G401 (cell line): ENCODE results near the gene PTPRG. TPM values are rescaled to one million over a fixed set of nuclear protein-coding genes. Genes with fewer than 3 reads are reported as not detected.
A peak's percentile ranks its signal among the peaks of the same experiment; 100 is the strongest.

ENCODE experiments used
- DNase-seq: peaks from one replicate; pipeline ENCODE4 v3.0.0-alpha.2; 2015; ENCODE audit warnings: low spot score
- in situ Hi-C: cut with HindIII; loops from 2 replicates; pipeline ENCODE4 v1.10.0; 2016; ENCODE audit warnings: low sequenced_read_pairs, mixed read lengths
- total RNA-seq: library from RNA; depleted of rRNA; stranded (reverse); fragments of >200 nt; shearing (Covaris generic); gene quantifications from 2 replicates; pipeline ENCODE4 v1.2.3, GENCODE V29; 2014

Gene PTPRG
- total RNA-seq, 1 experiment from 2014 or later = 1.4 TPM

DNA sequence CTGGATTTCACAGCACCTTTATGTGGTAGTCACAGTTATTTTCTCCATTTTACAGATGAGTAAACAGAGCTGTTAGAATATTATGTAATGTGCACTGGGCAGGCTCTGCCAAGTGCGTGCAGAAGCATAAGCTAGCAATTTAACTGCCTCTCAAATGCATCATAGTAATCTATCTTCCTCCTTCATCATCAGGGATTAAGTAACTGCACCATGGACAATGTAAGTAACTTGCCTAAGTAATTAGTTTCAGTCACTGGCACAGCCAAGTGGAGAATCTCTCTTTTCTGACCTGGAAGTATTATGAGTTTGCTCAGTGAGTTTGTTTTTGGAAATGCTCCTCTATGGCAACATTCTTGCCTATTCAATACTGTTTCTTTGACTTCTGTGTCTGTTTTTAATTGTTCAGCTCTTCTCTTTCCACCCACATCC, 260.5 kb downstream of the PTPRG start:
- in situ Hi-C loops = no loop called here
- DNase-seq = peak; percentile 45

DNA sequence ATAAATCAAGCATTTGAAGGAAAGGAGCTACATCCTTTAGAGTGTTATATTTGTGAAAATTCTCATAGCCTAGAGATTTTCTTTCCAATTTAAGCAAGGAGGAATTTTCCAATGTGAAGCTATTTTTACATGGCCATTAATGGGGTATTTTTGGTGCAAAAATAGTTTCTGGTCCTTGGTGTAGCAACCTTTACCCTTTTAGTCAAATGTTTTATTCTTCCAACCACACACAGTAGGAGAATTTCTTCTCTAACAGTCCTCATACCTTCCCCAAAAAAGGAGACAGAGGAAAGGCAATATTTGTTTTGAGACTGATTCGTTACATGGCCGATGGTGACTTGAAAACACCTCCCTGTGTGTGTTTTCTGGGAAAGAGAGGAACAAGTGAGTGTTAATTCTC, 261.2 kb downstream of the PTPRG start:
- in situ Hi-C loops = no loop called here
- no peak for DNase-seq

DNA sequence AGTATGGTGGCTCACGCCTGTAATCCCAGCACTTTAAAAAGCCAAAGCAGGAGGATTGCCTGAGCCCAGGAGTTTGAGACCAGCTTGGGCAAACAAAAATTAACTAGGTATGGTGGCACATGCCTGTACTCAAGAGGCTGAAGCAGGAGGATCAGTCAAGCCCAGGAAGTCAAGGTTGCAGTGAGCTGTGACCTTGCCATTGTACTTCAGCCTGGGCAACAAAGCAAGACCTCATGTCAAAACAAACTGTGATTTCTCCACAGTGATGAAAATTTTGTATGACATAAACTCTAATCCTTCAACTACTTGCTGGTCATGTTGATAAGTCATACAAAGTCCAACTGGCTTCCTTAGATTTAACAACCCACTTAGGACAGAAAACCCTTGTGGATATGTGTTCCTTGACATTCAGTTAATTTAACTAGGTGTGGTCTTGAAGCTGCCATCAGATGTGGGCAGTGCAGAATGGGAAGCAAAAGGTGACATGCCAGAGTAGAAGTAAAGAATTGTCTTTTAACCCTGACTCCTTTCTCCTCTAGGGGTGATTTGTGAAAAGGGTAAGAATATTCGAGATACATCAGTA, 263.3 kb downstream of the PTPRG start:
- in situ Hi-C loops = no loop called here
- no peak for DNase-seq

DNA sequence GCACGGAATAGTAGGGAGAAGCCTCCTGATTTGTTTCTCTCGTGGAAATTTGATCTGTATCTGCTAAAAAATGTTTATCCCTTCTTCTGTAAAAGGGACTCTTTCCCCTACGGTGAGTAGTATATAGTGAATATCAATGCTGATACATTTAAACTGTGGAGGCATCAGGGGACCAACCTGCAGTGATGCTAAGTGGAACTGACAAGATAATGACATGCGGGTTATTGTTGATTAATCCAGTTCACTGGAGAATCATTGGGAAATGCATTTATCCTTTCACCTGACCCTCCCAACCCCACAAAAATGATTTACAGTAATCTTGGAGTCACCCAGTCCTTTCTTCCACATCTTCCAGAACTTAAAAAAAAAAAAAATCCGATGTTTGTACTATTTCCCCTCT, 264.8 kb downstream of the PTPRG start:
- no peak for DNase-seq
- in situ Hi-C loops = no loop called here

DNA sequence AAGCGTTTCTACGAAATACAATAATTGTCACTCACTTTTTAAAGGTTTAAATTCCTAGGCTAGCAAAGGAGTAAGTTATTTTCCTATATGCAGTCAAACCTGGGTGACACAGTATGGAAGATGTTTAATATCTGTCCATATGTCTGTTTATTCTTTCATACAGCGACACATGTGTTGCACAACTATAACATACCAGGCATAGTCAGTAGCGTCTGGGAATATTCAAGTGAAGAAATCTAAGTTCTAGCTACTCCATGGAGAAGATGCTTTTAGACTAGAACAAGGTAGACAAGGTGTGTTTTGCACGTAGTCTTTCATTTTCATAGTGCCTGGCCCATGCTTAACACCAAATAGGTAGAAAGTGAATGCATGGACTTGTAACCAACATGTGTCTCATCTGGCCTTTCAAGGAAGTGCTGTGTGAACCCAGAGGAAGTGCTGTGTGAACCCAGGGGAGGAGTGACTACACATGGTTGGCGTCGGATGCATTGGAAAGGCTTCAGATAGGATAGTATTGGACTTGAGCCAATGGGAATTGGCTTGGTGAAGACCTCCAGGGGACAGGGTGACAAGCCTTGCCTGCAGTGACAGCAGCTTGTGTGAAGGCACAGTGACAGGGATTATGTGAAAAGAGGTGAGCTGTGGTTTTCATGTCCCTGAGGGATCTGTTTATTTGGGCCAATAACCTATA, 267.0 kb downstream of the PTPRG start:
- peak; percentile 64 for DNase-seq
- in situ Hi-C loops = no loop called here

DNA sequence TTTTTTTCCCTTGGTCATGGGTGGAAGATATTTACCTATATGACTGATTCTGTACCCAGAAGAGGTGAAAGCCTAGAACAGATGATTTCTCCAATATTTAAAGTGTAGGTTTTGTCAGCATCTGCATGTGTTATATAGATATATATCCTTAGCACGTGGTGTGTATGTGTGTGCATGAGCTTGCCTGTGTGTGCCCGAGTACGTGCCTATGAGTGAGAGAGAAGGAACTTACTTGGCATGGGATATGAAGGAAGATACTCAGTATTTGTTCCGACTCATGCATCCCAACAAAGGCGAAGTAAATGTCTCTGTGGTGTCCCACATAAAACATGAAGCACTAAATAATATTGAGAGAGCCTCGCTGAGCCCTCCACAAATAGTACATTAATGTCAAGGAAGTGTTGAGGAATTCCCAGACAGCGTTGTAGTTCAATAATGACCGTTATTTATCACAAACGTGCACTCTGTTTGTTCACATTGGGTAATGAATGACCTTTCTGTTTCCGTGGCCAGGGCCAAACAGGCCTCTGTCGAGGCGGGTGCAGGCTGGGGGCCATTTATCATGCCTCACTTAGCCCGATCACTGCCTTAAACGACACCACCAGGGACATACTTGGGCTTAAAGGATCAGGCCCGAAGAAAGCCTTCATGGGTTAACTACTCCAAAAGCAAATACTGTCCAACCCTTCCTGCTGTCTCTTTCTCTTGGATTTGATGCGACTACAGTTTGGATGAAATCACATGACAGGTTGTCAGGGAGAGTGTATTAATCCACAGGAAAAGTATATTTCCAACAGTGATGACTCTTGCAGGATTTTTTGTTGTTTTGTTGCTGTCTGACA, 267.7 kb downstream of the PTPRG start:
- in situ Hi-C loops = no loop called here
- peak; percentile 66 for DNase-seq

DNA sequence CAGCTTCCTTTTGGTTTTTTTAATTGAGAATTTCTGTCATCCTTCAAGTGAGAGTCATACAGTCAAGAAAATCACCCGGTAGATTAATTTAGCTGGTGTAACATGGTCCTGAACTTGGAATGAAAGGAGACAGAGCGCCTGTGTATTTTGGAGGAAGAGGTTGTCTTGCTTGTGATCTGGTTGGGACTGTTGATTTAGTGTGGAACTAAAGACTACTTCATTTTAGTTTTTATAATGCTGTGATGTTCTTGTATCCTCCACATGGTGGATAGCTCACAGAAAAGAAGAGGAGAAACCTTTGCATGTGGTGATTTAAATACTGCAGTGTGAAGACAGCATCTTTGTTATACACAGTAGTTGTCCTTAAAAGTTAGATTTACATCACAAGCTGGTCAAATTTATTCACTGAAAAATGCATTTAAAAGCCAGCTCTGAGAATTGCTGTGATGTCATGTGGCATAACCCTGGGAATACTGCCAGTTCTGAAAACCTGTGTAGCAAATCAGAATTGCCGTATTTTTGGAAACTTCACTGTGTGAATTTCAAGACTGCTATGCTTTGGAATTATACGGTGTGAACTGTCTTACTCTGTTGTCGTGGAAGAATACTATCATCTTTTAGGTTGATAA, 268.5 kb downstream of the PTPRG start:
- DNase-seq = peak; percentile 91
- in situ Hi-C loops = no loop called here

DNA sequence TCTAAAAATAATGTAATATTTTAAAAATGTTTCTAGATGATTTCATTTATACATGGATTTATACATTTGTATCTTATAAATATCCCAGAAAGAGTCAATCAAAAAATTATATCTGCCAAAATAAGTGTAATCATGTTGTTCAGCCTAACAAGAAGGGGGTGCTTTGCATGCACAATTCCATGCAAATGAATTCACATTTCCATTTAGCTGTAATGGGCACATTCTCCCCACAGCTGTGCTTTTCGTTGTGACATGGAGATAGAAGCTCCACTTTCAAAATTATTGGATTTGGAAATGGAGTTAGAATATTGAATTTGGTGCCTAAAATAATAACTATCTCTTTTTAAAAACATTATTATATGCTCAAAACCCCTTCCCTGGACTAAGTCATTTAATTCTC, 270.6 kb downstream of the PTPRG start:
- in situ Hi-C loops = no loop called here
- no peak for DNase-seq

DNA sequence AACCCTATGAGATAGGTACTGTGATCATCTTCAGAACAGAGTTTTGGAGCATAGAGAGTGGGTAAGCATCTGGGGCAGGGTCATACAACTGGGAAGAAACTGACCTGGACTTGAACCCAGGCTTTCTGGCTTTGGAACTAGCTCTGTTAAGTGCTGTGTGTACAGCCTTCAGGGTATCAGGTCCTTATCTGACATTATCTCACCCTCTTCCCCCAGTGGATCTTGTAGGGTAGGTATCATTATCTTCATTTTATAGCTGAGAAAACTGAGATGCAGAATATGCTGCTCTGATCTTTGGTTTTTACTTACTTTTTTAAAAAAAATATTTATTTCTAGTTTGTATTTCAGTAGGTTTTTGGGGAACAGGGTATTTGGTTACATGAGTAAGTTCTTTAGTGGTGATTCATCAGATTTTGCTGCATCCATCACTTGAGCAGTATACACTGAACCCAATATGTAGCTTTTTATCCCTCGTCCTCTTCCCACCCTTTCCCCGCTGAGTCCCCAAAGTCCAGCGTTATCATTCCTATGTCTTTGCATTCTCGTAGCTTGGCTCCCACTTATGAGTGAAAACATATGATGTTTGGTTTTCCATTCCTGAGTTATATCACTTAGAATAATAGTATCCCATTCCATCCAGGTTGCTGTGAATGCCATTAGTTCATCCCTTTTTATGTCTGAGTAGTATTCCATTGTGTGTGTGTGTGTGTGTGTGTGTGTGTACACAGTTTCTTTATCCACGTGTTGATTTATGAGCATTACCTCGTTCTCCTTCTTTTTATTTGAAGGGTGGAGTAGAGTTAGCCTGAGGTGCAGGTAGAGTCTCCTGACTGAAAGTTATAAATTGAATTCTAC, 271.2 kb downstream of the PTPRG start:
- in situ Hi-C loops = no loop called here
- no peak for DNase-seq

DNA sequence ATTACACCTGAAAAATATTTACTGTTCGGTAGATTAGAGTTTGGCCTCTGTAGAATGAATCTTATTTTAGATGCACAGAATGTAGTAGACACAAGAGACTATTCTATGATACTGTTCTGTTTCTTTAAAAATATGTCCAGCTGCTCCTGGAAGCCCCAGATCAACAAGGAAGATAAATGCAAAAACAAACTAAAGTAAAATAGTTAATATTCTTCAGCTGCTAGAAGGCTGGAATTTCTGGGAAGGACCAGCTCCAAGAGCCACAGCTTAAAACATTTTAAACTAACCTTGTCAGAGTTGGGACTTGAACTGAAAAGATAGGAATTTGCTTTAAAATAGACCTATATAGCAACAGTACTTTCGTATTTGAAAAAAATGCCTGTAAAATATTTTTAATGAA, 277.9 kb downstream of the PTPRG start:
- DNase-seq = no peak
- in situ Hi-C loops = no loop called here

DNA sequence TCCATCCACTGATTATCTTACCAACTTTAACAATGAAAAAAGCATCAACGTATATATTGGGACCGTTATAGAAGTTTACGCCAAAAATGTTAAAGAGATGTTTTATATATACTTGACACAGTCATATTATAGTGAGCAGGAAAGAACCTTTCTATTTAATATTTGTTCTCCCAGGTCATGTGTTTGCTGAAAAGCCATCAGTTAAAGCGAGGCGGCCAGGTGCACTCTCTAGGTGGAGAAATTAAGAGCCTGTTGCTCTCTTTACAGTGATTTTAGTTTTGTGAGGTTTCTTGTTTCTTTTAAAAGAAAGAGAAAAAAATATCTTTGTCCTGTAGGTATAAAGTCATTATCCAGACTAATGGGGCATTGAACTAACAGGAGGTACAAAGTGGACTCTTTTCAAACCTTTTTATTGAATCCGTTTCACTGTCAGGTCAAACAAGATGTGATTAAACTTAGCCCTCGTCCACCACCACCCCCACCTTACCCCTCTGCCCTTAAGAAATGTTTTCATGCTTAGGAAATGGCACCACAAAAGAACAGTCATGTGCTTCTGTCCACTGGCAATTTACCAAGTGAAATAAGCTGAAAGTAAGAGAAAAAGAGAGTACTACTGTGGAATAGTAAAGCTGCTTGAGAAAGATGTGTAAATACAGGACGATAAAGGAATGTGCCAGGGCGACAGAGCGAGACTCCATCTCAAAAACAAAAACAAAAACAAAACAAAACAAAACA, 279.9 kb downstream of the PTPRG start:
- in situ Hi-C loops = no loop called here
- DNase-seq = no peak

DNA sequence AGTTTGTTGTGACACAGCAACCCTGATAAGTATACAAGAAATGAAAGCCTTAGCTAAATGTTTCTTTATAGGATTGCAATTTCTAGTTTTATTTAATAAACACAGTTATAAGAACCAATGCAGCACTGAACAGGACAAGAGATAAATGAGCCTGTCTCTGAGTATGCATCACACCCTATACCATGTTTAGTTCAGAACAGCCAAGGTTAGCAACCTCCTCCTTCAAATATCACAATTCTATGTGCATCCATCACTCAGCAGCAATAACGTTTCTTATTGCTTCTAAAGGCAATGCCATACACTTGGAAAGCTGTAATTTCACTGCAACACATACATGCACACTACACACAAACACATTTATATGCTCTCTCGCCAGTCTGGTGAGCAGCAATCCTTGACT, 280.6 kb downstream of the PTPRG start:
- in situ Hi-C loops = no loop called here
- no peak for DNase-seq

DNA sequence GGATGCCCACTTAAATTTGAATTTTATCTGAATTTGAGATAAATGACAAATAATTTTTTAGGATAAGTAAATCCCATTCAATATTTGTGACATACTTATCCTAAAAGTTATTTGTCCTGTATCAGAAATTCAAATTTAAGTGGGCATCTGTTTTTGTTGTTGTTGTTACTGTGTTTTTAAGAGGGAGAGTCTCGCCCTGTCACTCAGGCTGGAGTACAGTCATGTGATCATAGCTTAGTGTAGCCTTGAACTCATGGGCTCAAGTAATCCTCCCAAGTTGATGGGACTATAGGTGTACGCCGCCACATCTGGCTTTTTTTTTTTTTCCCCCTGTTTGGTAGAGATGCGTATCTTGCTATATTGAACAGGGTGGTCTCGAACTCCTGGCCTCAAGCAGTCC, 283.0 kb downstream of the PTPRG start:
- in situ Hi-C loops = no loop called here
- no peak for DNase-seq

DNA sequence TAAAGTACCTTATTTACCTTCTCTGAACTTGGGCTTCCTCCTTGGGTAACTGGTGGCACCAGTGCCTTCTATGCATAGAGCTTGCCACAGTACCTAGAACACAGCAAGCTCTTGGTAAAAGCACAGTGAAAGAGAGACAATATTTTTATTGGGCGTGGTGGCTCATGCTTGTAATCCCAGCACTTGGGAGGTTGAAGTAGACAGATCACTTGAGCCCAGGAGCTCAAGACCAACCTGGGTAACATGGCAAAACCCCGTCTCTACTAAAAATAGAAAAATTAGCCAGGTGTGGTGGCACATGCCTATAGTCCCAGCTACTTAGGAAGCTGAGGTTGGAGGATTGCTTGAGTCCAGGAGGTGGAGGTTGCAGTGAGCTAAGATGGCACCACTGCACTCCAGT, 285.1 kb downstream of the PTPRG start:
- DNase-seq = no peak
- in situ Hi-C loops = no loop called here

DNA sequence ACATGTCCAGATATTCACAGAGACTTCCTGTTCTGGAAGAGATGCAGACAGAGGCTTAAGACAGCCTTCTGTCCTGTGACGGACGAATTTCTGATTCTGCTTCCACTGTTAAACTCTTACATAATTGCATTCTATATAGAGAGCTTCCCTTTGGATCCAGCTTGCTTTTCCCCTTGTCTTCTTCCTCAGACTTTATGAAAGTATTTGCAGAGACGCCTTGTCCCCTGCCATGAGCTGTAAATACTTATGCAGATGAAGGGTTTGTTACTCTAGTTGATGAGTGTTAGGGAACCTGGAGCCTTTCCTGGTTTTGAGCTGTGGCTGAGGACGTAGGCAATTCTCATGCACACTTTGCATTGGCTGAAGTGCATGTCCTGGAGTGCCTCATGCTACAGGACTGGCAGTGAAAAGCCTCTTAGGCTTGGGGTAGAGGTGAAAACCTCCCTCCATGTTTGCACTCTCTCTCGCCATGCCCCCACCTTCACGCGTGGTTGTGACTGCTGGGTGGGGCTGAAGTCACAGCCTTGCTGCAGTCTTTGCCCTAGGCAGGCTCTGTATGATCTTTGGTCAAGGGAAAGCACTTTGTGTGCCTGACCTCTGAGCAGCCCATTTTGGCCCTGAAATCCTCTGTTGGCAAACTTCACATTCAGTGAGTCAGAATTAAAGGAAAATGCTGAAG, 286.6 kb downstream of the PTPRG start:
- in situ Hi-C loops = no loop called here

DNA sequence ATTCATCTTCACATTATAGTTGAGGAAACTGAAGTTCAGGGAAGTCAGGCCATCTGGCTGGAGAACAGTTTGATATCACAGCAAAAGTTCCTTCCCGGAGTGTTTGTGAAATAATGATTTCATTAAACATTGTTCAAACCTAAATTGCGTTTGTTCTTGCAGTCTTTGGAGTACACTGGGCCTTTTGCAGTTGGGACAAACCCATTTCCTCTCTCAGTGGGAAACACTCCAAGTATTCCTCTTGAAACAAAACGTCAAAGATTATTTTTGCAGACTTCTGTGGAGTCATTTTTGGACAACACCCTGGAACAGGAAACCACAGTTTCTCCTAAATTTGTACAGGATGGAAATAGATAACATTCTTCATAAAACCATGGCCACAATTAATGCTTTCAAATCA, 287.5 kb downstream of the PTPRG start:
- peak; percentile 46 for DNase-seq
- in situ Hi-C loops = no loop called here

More for the DNA sequence above, 286.6 kb downstream of the PTPRG start:
- peak; percentile 57 for DNase-seq

DNA sequence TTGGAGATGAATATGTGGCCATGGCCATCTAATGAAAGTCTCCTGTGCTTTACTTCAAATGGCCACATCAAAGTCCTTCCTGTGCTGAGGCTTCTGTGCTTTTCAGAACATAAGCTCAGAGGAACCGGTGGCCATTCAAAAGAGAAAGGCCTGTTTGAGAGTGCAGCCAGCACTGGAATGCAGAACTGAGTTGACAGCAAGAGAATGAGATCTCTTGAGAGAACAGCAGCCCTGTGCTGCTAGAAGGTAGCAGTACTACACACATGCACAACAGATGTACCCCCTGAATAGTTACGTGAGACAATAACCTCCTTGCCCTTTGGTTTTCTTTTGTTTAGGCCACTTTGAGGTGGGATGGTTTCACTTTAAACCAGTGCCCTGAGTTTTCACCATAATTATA, 292.5 kb downstream of the PTPRG start:
- in situ Hi-C loops = no loop called here
- DNase-seq = no peak

DNA sequence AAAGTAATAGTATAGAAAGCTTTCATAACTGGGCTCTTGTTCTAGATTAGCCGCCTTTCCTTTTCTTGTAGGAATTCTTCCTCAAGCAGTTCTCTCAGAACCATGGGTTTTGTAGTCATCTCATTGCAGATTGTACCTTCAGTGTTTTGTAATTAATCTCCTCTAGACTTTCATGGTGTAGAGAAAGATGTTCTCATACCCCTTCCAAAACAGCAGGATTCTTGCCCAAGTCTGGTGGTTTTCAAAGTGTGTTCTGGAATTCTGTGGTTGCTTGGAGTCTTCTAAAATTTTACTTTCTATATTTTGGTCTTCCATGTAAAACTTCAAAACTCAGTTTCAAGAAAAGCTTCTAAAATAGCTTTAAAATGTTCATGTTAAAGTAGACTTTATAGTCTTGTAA, 293.8 kb downstream of the PTPRG start:
- DNase-seq = no peak
- in situ Hi-C loops = no loop called here
